ENCODE measurements around the gene SLC4A11. TPM values are rescaled to one million over a fixed set of nuclear protein-coding genes. Genes with fewer than 3 reads are reported as not detected.
"Not testable (repeated sequence)": the region's sequence is repeated elsewhere in the genome, so short reads cannot be mapped to it uniquely, and the experiment has no call there.

Gene SLC4A11
- polyA plus RNA-seq, 10 donors: 0.44 to 1.5 (median 0.87) TPM

DNA sequence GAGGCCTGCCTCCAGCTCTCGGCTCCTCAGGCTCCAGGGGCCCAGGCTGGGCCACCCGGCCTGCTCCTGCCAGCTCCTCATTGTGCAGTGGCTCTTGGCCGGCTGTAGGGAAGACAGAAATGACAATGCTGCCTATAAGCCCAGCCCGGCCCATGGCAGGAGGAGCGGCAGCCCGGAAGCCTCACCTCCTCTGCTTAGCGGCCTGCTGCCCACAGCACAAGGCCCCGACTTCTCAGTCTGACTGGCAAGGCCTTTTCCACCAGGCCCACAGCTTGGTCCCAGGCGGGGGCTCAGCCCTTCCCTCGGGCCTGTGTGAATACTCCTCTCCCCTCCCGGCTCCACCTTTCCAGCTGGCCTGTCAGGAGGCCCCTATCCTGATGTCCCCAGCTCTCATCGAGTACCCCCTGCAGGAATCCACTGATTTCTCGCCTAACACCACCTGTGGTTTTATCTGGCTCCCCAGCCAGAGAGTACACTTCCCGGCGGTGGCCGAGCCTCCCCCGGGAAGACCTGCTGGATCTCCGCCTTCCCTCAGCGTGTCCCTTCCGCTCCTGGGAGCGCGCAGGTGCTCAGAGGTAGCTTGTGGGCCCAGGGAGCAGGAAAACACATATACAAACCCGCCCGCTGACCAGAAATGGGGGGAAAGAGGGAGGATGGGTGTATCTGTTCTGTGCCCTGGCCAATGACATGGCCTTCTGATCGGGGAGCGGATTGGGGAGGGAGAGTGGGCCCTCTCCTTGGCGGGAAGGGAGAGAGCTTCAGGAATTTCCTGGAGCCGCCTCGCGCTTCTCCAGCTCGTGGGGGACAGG is 35.5 kb downstream of the SLC4A11 start:
- DNase-seq: peak in 1 of 3 donors; percentile 29

DNA sequence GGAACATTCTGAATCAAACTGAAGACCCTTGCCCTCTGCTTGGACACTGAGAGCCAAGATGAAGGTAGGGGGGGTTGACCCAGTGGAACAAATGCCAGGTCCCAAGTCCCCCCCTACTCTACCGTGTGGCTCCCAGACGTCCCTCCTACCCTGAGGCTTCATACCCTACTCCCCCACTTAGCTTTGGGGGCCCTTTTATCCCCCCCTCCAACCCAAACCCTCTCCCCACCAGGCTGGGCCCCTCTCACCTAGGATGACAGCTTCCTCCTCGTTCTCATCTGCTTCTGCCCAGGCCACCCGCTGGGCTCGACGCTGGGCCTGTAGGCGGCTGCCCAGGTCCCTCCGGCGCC is 36.0 kb downstream of the SLC4A11 start:
- no peak for DNase-seq

DNA sequence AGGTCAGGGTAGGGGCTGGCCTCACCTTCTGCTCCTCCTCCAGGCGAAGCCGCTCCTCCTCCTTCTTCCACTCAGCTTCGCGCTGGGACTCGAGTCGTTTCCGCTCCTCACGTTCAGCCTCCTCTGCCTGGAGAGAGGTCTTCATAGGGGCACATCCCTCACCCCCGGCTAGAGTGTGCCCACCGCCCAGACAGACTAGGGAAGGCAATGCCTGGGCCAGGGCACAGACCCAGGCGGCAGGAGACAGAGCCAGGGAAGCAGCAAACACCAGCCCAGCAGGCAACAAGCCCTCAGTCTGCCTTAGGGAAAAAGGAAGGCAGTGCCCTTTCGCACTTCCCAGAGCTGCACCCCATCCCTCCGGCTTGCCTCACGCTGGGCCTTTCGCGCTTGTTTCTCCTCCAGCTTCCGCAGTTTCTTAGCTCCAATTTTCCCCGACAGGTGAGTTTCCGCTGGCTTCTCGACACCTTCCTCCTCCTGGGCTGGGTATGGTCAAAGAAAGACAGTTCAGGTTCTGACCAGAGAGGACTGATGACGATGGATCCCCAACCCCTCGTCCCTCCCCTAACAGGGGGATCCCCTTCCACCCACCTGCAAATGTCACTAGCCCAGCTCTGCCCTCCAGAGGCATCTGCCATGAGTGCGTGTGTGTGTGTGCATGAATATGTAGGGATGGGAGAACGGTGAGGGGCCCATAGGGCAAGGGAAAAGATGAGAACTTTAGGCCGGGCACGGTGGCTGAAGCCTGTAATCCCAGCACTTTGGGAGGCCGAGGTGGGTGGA is 38.8 kb downstream of the SLC4A11 start:
- no peak for DNase-seq

DNA sequence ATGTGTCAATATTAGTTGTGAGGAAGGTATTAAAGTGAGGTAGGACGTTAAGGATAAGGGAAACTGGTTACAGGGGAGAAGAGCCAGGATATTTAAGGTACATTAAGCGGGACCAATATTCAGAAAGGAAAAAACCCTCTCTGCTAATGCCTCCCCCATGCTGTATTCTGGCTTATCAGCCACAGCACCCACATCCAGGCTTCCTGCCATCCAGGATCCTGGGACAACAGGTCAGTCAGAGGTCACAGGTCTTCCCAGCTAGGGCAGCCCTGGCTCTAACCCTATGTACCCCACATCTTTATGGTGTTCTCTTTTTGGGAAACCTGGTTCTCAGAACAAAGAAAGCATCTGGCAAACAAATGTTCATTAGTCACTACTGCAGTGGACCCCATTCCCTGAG is 39.8 kb downstream of the SLC4A11 start:
- DNase-seq: no peak

DNA sequence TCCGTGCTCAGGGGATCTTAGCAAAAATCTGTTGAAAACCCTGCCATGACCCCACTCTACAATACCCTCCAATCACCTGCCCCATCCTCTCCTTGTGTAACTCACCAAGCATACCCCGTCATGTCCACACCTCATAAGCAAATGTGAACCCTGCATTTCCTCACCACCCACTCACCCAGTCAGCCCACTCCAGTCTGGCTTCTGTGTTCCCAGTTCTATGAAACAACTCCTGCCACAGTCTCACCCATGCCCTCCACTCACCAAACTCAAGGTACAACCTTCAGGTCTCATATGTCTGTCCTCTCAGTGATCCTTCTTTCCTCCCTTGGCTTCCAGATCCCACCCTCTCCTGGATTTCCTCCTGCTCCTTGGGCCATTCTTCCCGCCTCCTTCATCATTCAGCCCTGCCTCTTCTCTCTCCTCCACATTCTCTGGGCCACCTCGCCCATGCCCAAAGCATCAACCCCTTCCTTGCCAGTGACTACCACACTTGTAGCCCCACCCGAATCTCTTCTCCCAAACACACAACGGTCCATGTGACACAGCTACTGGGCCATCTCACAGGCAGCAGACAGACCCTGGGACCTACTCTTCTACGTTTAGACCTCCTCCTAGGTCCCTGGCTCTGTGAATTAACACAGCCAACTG is 43.3 kb downstream of the SLC4A11 start:
- DNase-seq: no peak

DNA sequence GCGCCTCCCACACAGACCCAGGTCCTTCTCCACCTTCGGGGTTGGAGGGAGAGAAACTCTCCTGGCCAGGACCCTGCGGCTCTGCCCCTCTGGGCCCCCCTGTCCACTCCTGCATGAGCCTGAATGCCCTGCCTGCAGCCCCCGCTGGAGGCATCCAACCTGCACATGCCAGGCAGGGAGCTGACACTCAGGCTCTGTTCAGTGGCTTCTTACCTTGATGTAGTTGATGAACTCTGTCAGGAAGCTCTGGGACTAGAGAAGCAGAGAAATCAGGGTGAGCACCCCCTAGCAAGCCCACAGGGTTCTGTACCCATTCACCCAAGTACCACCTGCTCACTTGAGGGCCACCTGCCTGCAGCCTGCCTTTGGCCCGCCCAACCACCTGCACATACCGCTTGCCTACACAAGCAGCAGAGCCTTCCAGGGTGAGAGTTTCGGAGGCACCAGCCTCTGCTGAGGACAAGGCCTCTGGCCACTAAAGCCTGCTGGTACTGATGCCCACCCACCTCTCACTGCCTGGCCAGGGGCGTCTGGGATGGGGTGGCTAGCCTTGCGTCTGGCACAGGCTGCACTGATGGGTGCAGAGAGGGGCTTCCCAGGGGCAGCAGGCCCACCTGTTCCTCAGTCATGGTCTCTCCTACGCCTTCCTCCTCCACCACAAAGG is 44.2 kb downstream of the SLC4A11 start:
- DNase-seq: no peak

DNA sequence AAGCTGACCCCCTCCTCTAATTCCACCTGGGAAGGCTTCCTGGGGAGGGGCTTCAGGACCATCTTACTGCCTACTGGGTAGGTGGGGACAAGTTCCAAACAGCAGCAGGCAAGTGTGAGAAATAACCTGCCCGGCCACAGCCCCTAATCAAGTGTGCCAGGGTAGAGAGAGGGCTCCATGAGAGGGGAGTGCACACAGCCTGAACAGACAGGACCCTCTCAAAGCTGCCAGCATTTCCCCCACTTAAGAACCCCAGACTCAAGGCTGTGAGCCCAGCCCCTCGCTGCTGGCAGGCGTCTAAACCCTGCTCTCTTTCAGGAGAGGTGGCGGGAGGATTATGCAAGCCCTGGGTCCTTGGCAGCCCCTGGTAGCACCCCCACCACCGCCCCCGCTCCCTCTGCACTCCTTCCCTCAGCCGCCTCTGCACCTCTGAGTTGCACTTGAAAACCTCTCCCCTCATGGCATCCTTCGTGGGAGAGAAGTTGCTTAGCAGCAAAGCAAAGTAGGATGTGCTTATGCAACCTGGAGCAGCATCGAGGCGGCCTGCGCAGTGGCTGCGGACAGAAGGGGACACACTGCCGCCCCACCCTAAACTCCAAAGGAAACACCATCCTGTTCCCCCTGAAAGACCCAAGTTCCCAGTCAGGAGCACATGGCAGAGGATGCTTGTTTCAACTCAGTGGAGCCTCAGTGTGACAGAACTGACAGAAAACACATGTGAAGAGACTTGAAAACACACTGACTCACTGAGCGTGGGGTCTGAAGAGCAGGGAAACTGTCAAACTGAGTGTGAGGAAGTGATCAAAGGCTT is 45.0 kb downstream of the SLC4A11 start:
- no peak for DNase-seq

DNA sequence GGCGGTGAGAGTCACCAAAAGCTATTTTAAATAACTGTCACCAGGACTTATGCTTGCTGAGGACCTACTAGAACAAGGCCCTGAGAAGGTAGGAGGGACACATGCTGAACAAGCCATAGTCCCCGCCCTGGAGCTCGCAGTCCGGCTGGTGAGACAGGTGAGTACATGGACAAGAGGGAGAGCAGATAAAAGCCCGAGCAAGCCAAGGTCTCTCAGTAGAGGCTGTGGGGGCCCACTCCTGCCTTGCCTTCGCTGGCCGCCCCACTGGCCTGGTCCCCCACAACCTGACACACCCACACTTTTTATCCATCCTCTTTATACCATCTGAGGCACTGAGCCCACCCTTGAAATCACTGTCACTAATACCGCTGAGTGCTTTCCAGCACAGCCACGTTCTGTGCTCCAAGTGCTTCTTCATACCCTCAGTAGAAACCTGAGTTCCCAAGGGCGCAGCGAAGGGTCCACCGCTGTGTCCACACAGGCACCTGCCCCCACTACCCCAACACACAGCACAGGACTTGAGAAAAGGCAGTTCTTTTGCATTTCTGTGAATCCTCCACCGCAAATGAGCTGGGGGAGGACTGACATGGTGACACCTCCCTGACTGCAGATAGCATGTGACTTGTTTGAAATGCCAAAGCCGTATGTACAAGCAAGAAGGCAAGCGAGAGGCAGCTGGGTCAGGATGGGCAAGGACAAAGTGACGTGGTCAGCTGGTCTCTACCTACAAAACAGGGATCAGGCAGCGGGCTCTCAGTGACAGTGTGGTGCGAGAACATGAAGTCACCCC is 46.6 kb downstream of the SLC4A11 start:
- DNase-seq: no peak

DNA sequence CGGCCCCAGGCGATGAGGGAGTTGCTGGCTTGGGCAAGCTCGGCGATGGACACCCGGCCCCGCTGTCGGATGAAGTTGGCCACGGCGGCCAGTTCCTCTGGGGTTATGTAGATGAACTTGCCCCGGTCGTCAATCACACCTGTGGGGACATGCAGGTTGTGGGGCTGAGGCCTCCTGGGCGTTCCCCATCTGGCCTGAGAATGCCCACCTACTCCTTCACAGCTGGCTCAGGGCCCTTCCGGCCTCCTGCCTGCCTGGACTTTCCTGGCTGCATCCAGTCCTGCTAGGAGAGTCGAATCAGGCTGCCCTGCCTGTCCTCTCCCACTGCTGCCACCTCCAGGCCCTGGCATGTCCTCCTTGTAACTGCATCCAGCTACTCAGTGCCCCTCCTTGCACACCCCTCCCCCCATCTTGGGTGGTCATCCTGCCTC is 48.3 kb downstream of the SLC4A11 start:
- no peak for DNase-seq

DNA sequence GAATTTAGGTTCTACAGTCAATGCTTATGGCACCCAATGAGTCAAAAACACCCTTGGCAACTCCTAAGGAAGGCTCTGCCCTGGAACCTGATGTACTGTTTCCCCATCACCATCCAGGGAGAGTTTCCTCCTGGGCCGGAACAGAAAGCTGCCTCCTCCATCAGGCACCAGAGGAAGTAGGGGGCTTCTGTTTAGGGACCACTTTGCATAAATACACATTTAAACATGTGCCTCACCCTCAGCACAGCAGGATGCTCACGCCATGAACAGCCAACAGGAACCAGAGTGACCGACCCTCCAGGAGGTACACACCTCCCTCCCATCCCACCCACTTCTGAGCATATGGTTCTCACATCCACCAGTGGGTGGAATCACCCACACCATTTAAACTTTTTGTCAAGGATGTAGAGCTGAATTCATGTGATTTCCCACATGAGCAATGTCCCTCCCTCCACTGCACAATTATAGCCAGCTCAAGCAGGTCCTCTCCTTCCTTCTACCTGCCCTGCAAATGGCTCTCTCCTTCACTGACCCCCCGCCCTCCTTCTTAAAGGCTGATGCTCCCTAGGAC is 49.3 kb downstream of the SLC4A11 start:
- no peak for DNase-seq

DNA sequence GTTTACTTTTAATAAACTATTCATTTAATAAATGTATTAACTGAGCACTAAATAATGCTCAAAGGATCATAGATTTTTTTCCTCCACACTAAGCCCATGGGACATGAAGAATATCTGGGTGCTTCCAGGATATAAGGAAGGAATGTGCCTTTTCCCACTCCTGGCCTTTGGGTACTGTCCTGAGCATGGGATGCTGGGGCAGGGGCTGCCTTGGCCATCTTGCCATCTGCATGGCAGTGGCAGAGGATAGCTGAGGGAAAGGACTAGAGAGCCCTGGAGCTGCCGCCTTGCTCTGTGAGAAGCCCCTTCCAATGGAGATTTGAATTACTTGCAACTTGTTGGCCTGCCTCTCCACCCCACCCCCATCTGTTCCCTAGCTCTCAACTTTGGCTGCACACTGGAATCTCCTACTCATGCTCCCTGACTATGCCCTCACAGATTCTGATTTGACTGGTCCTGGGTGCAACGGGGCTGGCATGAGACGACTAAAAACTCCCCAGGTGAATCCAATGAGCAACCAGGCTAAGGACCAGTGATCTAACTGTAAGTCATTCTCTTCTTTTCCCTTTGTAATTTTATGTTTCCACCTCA is 50.1 kb downstream of the SLC4A11 start:
- DNase-seq: no peak

DNA sequence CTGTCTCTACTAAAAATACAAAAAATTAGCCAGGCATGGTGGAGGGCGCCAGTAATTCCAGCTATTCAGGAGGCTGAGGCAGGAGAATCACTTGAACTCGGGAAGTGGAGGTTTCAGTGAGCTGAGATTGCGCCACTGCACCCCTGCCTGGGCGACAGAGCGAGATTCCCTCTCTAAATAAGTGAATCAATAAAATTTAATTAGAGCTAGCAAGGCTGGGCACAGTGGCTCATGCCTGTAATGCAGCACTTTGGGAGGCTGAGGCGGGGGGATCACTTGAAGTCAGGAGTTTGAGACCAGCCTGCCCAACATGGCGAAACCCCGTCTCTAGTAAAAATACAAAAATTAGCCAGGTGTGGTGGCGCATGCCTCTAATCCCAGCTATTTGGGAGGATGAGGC is 51.1 kb downstream of the SLC4A11 start:
- not testable (repeated sequence) for DNase-seq

DNA sequence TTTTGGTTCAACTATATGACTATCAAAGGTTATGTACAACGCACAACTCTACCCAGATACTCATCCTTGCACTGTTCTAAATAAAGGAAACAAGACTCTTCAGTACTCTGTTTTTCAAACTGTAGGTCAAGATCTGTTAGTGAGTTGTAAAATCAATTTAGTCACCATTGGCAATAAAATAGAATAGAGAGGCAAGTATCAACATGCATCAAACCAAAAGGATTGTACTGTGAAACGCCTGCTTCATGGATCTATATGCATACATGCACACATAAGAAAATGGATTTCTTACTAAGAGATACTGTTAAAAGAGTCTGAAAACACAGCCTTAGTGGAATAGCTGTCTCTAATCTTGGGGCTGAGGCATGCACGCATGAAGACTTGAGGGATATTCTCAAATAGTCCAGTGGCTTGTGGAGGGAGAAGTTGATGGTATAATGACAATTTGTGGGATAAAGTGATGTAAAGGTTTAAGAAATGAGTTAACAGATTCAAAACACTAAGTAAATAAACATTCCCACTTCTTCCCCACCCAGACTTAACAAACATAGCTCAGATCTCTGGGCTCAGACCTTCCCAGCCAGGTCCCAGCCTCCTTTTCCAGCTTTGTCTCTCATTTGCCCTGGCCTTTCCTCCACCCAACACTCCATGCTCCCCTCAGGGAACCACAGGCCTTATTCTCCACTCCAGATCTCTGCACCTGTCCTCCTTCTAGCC is 54.9 kb downstream of the SLC4A11 start:
- DNase-seq: no peak

DNA sequence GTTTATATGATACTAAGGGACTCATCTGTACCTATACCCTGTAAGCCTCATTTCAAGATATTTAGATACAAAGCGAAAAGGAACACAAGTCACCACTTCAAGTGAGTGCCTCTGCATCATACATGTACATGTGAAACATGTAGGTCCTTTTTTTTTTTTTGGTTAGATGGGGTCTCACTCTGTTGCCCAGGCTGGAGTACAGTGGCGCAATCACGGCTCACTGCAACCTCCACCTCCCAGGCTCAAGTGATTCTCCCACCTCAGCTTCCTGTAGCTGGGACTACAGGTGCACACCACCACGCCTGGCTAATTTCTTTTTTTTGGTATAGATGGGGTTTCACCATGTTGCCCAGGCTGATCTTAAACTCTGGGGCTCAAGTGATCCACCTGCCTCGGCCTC is 56.6 kb downstream of the SLC4A11 start:
- not testable (repeated sequence) for DNase-seq

DNA sequence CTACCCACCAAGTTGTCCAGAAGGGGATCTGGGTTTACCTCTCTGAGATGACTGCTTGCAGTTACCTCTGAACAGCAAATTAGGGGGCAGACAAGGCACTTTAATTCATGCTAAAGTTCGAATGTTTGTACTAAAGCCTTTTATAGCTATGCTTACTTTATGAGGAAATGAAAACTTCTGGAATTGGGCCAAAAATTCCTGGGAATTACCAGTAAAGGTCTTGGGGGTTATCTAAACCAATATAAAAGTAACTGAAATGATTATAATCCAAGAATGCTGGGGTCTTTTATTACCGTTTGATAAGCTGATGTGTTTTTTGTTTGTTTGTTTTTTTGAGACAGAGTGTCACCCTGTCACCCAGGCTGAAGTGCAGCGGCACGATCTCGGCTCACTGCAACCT is 57.7 kb downstream of the SLC4A11 start:
- DNase-seq: no peak

DNA sequence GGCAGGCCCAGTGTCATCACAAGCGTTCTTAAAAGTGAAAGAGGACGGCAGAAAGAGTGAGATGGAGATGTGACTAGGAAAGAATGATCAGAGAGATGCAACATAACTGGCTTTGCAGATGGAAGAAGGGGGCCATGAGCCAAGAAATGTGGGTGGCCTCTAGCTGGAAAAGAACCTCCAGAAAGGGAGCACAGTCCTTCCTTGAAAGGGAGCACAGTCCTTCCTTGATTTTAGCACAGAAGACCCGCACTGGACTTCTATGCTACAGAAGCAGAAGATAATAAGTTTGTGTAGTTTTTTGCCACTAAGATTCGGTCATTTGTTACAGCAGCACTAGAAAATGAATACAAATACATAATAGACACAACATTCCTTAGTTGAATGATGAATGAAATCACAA is 58.7 kb downstream of the SLC4A11 start:
- no peak for DNase-seq

DNA sequence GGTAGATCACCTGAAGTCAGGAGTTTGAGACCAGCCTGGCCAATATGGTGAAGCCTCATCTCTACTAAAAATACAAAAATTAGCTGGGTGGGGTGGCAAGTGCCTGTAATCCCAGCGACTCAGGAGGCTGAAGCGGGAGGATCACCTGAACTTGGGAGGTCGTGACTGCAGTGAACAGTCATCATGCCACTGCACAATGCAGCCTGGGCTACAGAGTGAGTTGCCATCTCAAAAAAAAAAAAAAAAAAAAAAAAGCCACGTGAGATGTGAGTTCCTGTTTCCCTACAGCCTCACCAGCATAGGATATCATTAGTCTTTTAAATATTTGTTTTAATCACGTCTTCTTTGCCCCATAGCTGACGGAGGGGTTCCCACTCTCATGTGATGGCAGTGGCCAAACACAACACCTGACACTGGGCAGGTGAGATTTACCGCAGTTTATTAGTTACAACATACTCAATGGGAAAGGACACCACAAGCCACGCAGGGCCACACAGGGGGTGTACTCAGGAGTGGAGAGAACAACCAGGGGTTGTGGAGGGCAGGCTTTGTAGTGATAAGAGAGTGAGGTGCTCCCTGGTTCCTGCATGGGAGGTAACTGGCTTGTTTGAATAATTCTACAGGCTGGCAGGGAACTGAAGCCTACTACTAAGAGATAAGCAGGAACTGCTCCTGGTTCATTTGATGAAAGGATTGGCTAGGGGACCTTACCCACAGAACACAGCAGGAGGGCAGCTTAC is 61.1 kb downstream of the SLC4A11 start:
- DNase-seq: no peak

Data from muscle of back (tissue), 11 donors.